Kidney epithelial cell (primary cell): ENCODE results near the gene DDIT3. TPM values are rescaled to one million over a fixed set of nuclear protein-coding genes. Genes with fewer than 3 reads are reported as not detected.
"Not testable (repeated sequence)": the region's sequence is repeated elsewhere in the genome, so short reads cannot be mapped to it uniquely, and the experiment has no call there.

Experiments
- DNase-seq: peaks from one replicate; pipeline ENCODE4 v3.0.0-alpha.2; 2010; ENCODE audit warnings: low read depth
- H3K27me3 ChIP-seq: 2 replicates; pipeline ENCODE4 v1.6.0; 2011; ENCODE audit warnings: low read length; ENCODE audit not compliant: control insufficient read depth, insufficient read depth
- H3K36me3 ChIP-seq: 2 replicates; pipeline ENCODE4 v1.5.1; 2011; ENCODE audit warnings: low read length; ENCODE audit not compliant: control insufficient read depth, insufficient read depth
- H3K4me3 ChIP-seq: 2 replicates; pipeline ENCODE4 v1.5.1; 2011; ENCODE audit warnings: low read depth, mild to moderate bottlenecking, control low read depth, low read length
- CTCF ChIP-seq: IDR thresholded peaks from 2 replicates; pipeline ENCODE4 v1.5.1; 2011; ENCODE audit warnings: mild to moderate bottlenecking, moderate library complexity, low read length, control low read depth, inconsistent platforms; ENCODE audit not compliant: insufficient read depth, poor library complexity, severe bottlenecking
- total RNA-seq: library from RNA; depleted of rRNA; stranded (reverse); fragments of >200 nt; gene quantifications from 2 replicates; pipeline ENCODE4 v1.2.3, GENCODE V29; 2015

DDIT3 gene
- total RNA-seq, 1 donor from 2014 or later: 107 TPM

GRCh38 chr12:57500213-57500612 lies 20.1 kb downstream of the DDIT3 start:
- Histone ChIP-seq H3K27me3 (no peaks in the 10 kb centered on the region), H3K4me3 (no peak overlapping the region), H3K36me3 (peaks cover 7% of the 10 kb centered on the region)
- DNase-seq: no peak
- TF ChIP-seq CTCF: no peak

- DNase-seq: no peak
- no peaks in the 10 kb centered on the region for H3K27me3 ChIP-seq
- no peak for TF ChIP-seq CTCF
- peaks cover 7% of the 10 kb centered on the region for H3K36me3 ChIP-seq
- H3K4me3 ChIP-seq: no peak overlapping the region
These were observed 21.7 kb downstream of the DDIT3 start for GRCh38 chr12:57498571-57498970.

GRCh38 chr12:57498132-57498502 lies 22.2 kb downstream of the DDIT3 start:
- DNase-seq: no peak
- Histone ChIP-seq H3K36me3 (peaks cover 7% of the 10 kb centered on the region), H3K27me3 (no peaks in the 10 kb centered on the region), H3K4me3 (no peak overlapping the region)
- TF ChIP-seq CTCF: no peak

DNA sequence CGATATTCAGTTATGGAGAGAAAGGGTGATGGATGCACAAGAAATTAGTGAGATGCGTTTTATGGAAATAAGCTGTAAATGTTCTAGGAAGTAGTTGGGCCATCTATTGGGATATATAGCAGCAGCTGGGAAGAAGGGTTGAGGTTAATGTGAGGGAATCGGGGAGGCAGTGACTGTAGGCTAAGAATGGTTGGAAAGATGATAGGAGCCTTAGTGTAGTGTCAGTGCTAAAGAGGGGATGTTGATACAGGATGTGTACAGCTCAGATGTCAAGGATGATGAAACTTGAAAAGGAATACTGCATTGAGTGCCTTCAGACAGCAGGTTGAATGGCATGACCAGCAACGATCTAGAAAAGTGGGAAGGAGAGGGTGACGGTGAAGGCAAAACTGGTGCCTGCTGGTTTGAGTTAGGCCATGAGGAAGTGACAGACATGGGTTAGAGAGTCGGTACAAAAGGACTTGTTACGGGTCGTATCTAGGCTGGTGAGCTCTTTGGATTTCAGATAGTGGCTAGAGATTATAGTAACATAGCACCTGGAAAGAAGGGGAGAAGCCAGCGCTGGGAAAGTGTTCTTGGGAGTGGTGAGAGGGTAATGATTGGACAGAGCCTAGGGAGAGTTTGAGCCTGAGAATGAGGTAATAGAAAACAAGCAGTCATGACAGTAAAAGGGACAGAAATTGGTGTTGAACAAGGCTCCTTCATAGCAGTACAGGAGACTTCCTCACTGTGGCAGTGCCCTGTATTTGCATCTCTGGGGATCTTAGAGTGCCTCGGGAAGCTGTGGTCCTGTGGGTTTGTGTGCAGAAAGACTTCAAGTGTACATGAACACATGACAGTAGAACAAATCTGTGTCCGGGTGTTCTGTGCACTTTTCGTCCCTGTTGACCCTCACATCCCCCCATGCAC lies 22.8 kb downstream of the DDIT3 start:
- Histone ChIP-seq H3K27me3 (no peaks in the 10 kb centered on the region), H3K4me3 (no peak overlapping the region), H3K36me3 (peaks cover 10% of the 10 kb centered on the region)
- TF ChIP-seq CTCF: no peak
- DNase-seq: no peak

GRCh38 chr12:57496822-57497221 lies 23.5 kb downstream of the DDIT3 start:
- H3K36me3 ChIP-seq: peaks cover 10% of the 10 kb centered on the region
- TF ChIP-seq CTCF: no peak

DNA sequence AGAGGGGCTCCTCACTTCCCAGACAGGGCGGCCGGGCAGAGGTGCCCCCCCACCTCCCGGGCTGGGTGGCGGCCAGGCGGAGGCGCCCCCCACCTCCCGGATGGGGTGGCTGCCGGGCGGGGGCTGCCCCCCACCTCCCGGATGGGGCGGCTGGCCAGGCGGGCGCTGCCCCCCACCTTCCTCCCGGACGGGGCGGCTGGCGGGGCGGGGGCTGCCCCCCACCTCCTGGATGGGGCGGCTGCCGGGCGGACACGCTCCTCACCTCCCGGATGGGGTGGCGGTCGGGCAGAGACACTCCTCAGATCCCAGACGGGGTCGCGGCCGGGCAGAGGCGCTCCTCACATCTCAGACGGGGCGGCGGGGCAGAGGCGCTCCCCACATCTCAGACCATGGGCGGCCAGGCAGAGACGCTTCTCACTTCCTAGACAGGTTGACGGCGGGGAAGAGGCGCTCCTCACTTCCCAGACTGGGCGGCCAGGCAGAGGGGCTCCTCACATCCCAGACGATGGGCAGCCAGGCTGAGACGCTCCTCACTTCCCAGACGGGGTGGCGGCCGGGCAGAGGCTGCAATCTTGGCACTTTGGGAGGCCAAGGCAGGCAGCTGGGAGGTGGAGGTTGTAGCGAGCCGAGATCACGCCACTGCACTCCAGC lies 25.1 kb downstream of the DDIT3 start:
- H3K27me3 ChIP-seq, H3K36me3 ChIP-seq, H3K4me3 ChIP-seq, DNase-seq: not testable (repeated sequence)

More at GRCh38 chr12:57496822-57497221, 23.5 kb downstream of the DDIT3 start:
- Histone ChIP-seq H3K27me3 (no peaks in the 10 kb centered on the region), H3K4me3 (no peak overlapping the region)
- no peak for DNase-seq
